Psoas muscle (tissue), 8 donors: Measurements from ENCODE around the gene PLS3. TPM values are rescaled to one million over a fixed set of nuclear protein-coding genes. Genes with fewer than 3 reads are reported as not detected.

Experiments
- ATAC-seq, 4 donors: fragments of 200-7000 bp; cut with Tn5 transposase; one replicate each; pipeline ENCODE4 v1.9.1; 2020; ENCODE audit warnings: moderate library complexity in 3 of 4, mild to moderate bottlenecking in 2 of 4
- DNase-seq, 2 donors: peaks; one replicate each; pipeline ENCODE4 v3.0.0-alpha.2; 2020
- H3K27ac ChIP-seq: fragments of 200-600 bp; one replicate; pipeline ENCODE4 v1.8.0; 2022
- H3K27me3 ChIP-seq, 3 donors: fragments of 200-600 bp in 1 of 3; one replicate each; pipeline versions ENCODE4 v1.6.1 to v1.8.0; 2013 to 2022; ENCODE audit warnings: low read length in 2 of 3, mild to moderate bottlenecking in 2 of 3, moderate library complexity in 1 of 3; ENCODE audit not compliant: insufficient read depth in 3 of 3
- H3K36me3 ChIP-seq, 2 donors: fragments of 200-600 bp in 1 of 2; one replicate each; pipeline versions ENCODE4 v1.6.1 to v1.8.0; 2013 to 2022; ENCODE audit warnings: low read depth in 1 of 2, mild to moderate bottlenecking in 1 of 2, moderate library complexity in 1 of 2; ENCODE audit not compliant: insufficient read depth in 1 of 2
- H3K4me1 ChIP-seq: fragments of 200-600 bp; one replicate; pipeline ENCODE4 v1.8.0; 2022
- H3K4me3 ChIP-seq: fragments of 200-600 bp; one replicate; pipeline ENCODE4 v1.8.0; 2022; ENCODE audit warnings: mild to moderate bottlenecking
- H3K9me3 ChIP-seq: fragments of 200-600 bp; one replicate; pipeline ENCODE4 v1.8.0; 2022
- CTCF ChIP-seq: fragments of 200-600 bp; IDR thresholded peaks from one replicate; pipeline ENCODE4 v1.8.0; 2022; ENCODE audit warnings: antibody characterized with exemption
- WGBS, 3 donors: extraction: QIAGEN DNeasy Blood & Tissue Kit; methylation state at CpG; one replicate each; pipeline versions ENCODE4 v1.1.6 to v1.1.7; 2013; 5-methylcytosine and 5-hydroxymethylcytosine counted together
- intact Hi-C, 2 donors: fragments of 100-400 bp; cut with DNase I; formaldehyde crosslinking; loops; one replicate each; pipeline versions ENCODE4 v1.11.0 to v1.14.2; 2022
- polyA plus RNA-seq, 3 donors: library from polyadenylated mRNA; stranded (reverse); fragments of 200-250 nt; gene quantifications; one replicate each; pipeline ENCODE4 v1.2.3, GENCODE V29; 2013
- total RNA-seq, 4 donors: library from RNA; stranded (reverse); fragmentation: NEBNext Ultra II Directional in 2 of 4; extraction: Animal tissue kit (Norgen Biotek cat#: 25700) in 2 of 4; gene quantifications; one replicate each; pipeline versions ENCODE4 v1.2.1 to v1.2.4, GENCODE V29; 2021 to 2023
- donor health status: healthy with polysubstance abuse.
- donor health status: DM: no; HTN: no; CAD: no; lungs with moderate emphysema.
- donor health status: Bipolar disorder and iron deficiency.
- donor health status: healthy.
- donor health status: DM: yes; HTN: yes; CAD: no.
- donor health status: DM: no; HTN: no; CAD: no.
- donor health status: DM: no; HTN: no; CAD: no.
- donor health status: DM: yes; HTN: yes; CAD: no.

Gene PLS3
- total and polyA plus RNA-seq, 7 donors: 12.9 to 31.3 (median 21.5) TPM

- Histone ChIP-seq H3K36me3 (no peaks in the 10 kb centered on the region), H3K27me3 (peaks cover 0 to 9% (median 0%) of the 10 kb centered on the region in 3 donors)
- intact Hi-C loops: no loop called here
Observed at GRCh38 chrX:115696939-115697338, 136.0 kb downstream of the PLS3 start.

GRCh38 chrX:115697806-115698205, 136.8 kb downstream of the PLS3 start:
- WGBS, 3 donors: 79 to 93% (median 83%) methylated on average over 2 of the region's 2 CpGs
- ATAC-seq: no peak
- no peaks in the 10 kb centered on the region for H3K9me3 ChIP-seq
- H3K4me3 ChIP-seq: no peak overlapping the region
- H3K27me3 ChIP-seq: peaks cover 0 to 9% (median 0%) of the 10 kb centered on the region in 3 donors
- H3K36me3 ChIP-seq: no peaks in the 10 kb centered on the region
- intact Hi-C loops: no loop called here
- H3K4me1 ChIP-seq: no peaks in the 10 kb centered on the region
- no peak overlapping the region for H3K27ac ChIP-seq
- no peak for DNase-seq
- no peak for TF ChIP-seq CTCF

More at GRCh38 chrX:115696939-115697338, 136.0 kb downstream of the PLS3 start:
- H3K4me1 ChIP-seq: no peaks in the 10 kb centered on the region
- no peak overlapping the region for H3K27ac ChIP-seq
- no peak for DNase-seq
- ATAC-seq: peak in 2 of 4 donors; percentile 46 to 50
- H3K4me3 ChIP-seq: no peak overlapping the region
- H3K9me3 ChIP-seq: no peaks in the 10 kb centered on the region
- TF ChIP-seq CTCF: no peak
